Stomach (tissue), 9 donors: Measurements from ENCODE around the gene MSX1. TPM values are rescaled to one million over a fixed set of nuclear protein-coding genes. Genes with fewer than 3 reads are reported as not detected.
A peak's percentile ranks its signal among the peaks of the same experiment; 100 is the strongest.

Source experiments
- DNase-seq, 2 donors: peaks; one replicate each; pipeline versions ENCODE4 v3.0.0 to v3.0.0-alpha.2; 2013 to 2019
- H3K27ac ChIP-seq, 5 donors: fragments of 200-600 bp in 4 of 5; sonication (generic) in 4 of 5; one replicate each; pipeline ENCODE4 v1.5.1; 2013 to 2019; ENCODE audit warnings: mild to moderate bottlenecking in 1 of 5, moderate library complexity in 1 of 5
- H3K27me3 ChIP-seq, 3 donors: fragments of 200-600 bp; sonication (generic); one replicate each; pipeline ENCODE4 v1.5.1; 2017 to 2019; ENCODE audit warnings: mixed run types in 1 of 3
- H3K36me3 ChIP-seq, 4 donors: fragments of 200-600 bp; sonication (generic); 1 replicate in 3 of 4; 2 replicates in 1 of 4; pipeline ENCODE4 v1.5.1; 2016 to 2019
- H3K4me1 ChIP-seq, 4 donors: fragments of 200-600 bp; sonication (generic); one replicate each; pipeline ENCODE4 v1.5.1; 2016 to 2019
- H3K4me3 ChIP-seq, 4 donors: fragments of 200-600 bp; sonication (generic) in 3 of 4; one replicate each; pipeline ENCODE4 v1.5.1; 2016 to 2019; ENCODE audit warnings: mild to moderate bottlenecking in 1 of 4
- H3K9me3 ChIP-seq, 4 donors: fragments of 200-600 bp; sonication (generic); one replicate each; pipeline ENCODE4 v1.5.1; 2016 to 2019
- CTCF ChIP-seq, 7 experiments: fragments of 450-650 bp in 4 of 7; fragments of 200-600 bp in 3 of 7; sonication (generic) in 3 of 7; IDR thresholded peaks; one replicate each; pipeline ENCODE4 v1.5.1; 2016 to 2019; ENCODE audit warnings: antibody characterized with exemption in 7 of 7, control low read depth in 2 of 7, mild to moderate bottlenecking in 1 of 7
- EP300 ChIP-seq: sonication (generic); formaldehyde crosslinking; IDR thresholded peaks from one replicate; pipeline ENCODE4 v1.6.1; 2017; ENCODE audit warnings: antibody characterized with exemption
- POLR2A ChIP-seq, 4 donors: fragments of 450-650 bp; IDR thresholded peaks; one replicate each; pipeline ENCODE4 v1.6.1; 2016; ENCODE audit warnings: antibody characterized with exemption in 4 of 4, control low read depth in 2 of 4, mild to moderate bottlenecking in 1 of 4, moderate library complexity in 1 of 4
- POLR2AphosphoS5 ChIP-seq, 3 donors: sonication (generic); formaldehyde crosslinking; IDR thresholded peaks; one replicate each; pipeline ENCODE4 v1.6.1; 2016; ENCODE audit warnings: antibody characterized with exemption in 3 of 3
- WGBS, 5 donors: extraction: QIAGEN DNeasy Blood & Tissue Kit in 3 of 5; methylation state at CpG; one replicate each; pipeline versions ENCODE4 v1.1.5 to v1.1.7; 2013 to 2018; 5-methylcytosine and 5-hydroxymethylcytosine counted together
- intact Hi-C: fragments of 100-400 bp; cut with DNase I; formaldehyde crosslinking; loops from one replicate; pipeline ENCODE4 v1.15.1; 2023; ENCODE audit warnings: low total_unique reads
- polyA plus RNA-seq, 3 donors: library from polyadenylated mRNA; stranded (reverse); fragments of 200-250 nt; gene quantifications; one replicate each; pipeline ENCODE4 v1.2.3, GENCODE V29; 2013
- total RNA-seq, 5 donors: library from RNA; depleted of rRNA; stranded (reverse); fragments of >200 nt; gene quantifications; one replicate each; pipeline versions ENCODE4 v1.1.0 to v1.2.3, GENCODE V29; 2014 to 2016
- donor health status: healthy with polysubstance abuse.
- donor health status: Bipolar disorder and iron deficiency.
- donor health status: healthy.

MSX1 gene
- total and polyA plus RNA-seq, 8 donors, result 0.55 to 6.5 (median 1.1) TPM; not detected in 3

GRCh38 chr4:4868758-4869723, 9.6 kb downstream of the MSX1 start:
- Histone ChIP-seq H3K27me3 (peaks cover 63 to 100% (median 100%) of the 10 kb centered on the region in 3 donors), H3K36me3 (no peaks in the 10 kb centered on the region), H3K27ac (no peak overlapping the region), H3K4me1 (peaks cover 17 to 73% (median 38%) of the 10 kb centered on the region in 4 donors), H3K9me3 (no peaks in the 10 kb centered on the region), H3K4me3 (no peak overlapping the region)
- intact Hi-C loops, result no loop called here
- no peak for TF ChIP-seq POLR2A (IDR thresholded peaks at IDR 0.05)
- TF ChIP-seq CTCF (IDR thresholded peaks at IDR 0.05), result no peak
- no peak for TF ChIP-seq EP300
- TF ChIP-seq POLR2AphosphoS5 (IDR thresholded peaks at IDR 0.05), result no peak
- 4 to 8% (median 7%) methylated on average over 21 to 37 of the region's 37 CpGs for WGBS, 5 donors
- DNase-seq, result no peak

GRCh38 chr4:4869731-4870571, 10.5 kb downstream of the MSX1 start:
- no peak overlapping the region for H3K27ac ChIP-seq
- TF ChIP-seq CTCF (IDR thresholded peaks at IDR 0.05) (no peak), POLR2A (IDR thresholded peaks at IDR 0.05) (no peak), EP300 (no peak), POLR2AphosphoS5 (IDR thresholded peaks at IDR 0.05) (no peak)
- no peaks in the 10 kb centered on the region for H3K36me3 ChIP-seq
- 4 to 9% (median 6%) methylated on average over 37 to 40 of the region's 40 CpGs for WGBS, 5 donors
- H3K27me3 ChIP-seq, result peaks cover 54 to 100% (median 100%) of the 10 kb centered on the region in 3 donors
- intact Hi-C loops, result no loop called here
- H3K4me1 ChIP-seq, result peaks cover 17 to 68% (median 33%) of the 10 kb centered on the region in 4 donors
- DNase-seq, result no peak
- no peaks in the 10 kb centered on the region for H3K9me3 ChIP-seq
- H3K4me3 ChIP-seq, result no peak overlapping the region

GRCh38 chr4:4870576-4871241, 11.2 kb downstream of the MSX1 start:
- TF ChIP-seq POLR2A (IDR thresholded peaks at IDR 0.05) (no peak), POLR2AphosphoS5 (IDR thresholded peaks at IDR 0.05) (no peak), EP300 (no peak), CTCF (IDR thresholded peaks at IDR 0.05) (no peak)
- H3K9me3 ChIP-seq, result no peaks in the 10 kb centered on the region
- no peak for DNase-seq
- WGBS, 5 donors, result 5 to 8% (median 7%) methylated on average over 26 of the region's 26 CpGs
- peaks cover 16 to 60% (median 27%) of the 10 kb centered on the region in 4 donors for H3K4me1 ChIP-seq
- intact Hi-C loops, result no loop called here
- peaks cover 47 to 100% (median 100%) of the 10 kb centered on the region in 3 donors for H3K27me3 ChIP-seq
- H3K27ac ChIP-seq, result no peak overlapping the region
- H3K4me3 ChIP-seq, result peak overlapping the region in 1 of 4 donors; percentile 3
- no peaks in the 10 kb centered on the region for H3K36me3 ChIP-seq

- H3K27me3 ChIP-seq, result peaks cover 42 to 100% (median 100%) of the 10 kb centered on the region in 3 donors
- H3K4me3 ChIP-seq, result peak overlapping the region in 1 of 4 donors; percentile 3
- H3K4me1 ChIP-seq, result peaks cover 13 to 55% (median 23%) of the 10 kb centered on the region in 4 donors
- DNase-seq, result no peak
- H3K27ac ChIP-seq, result no peak overlapping the region
- 1 to 5% (median 1%) methylated on average over 17 to 18 of the region's 18 CpGs for WGBS, 5 donors
- intact Hi-C loops, result no loop called here
- TF ChIP-seq POLR2AphosphoS5 (IDR thresholded peaks at IDR 0.05), result no peak
- TF ChIP-seq POLR2A (IDR thresholded peaks at IDR 0.05), result no peak
- no peaks in the 10 kb centered on the region for H3K9me3 ChIP-seq
- H3K36me3 ChIP-seq, result no peaks in the 10 kb centered on the region
Observed at GRCh38 chr4:4871242-4871572, 11.7 kb downstream of the MSX1 start.
